ENCODE results near the gene IGSF3. TPM values are rescaled to one million over a fixed set of nuclear protein-coding genes. Genes with fewer than 3 reads are reported as not detected.

The IGSF3 gene
- total RNA-seq, 2 experiments from 2014 or later, result 0.08 to 0.22 TPM

- peaks cover 14% of the 10 kb centered on the region for H3K4me1 Mint-ChIP-seq (ENCODE audit: low read depth)
- no peak overlapping the region for H3K27ac ChIP-seq (ENCODE audit: low read depth in 1 of 2, low read length in 2 of 2)
- H3K27me3 Mint-ChIP-seq, result peaks cover 72% of the 10 kb centered on the region
- H3K9me3 Mint-ChIP-seq, result no peaks in the 10 kb centered on the region
- H3K27me3 ChIP-seq (ENCODE audit: control insufficient read depth in 1 of 2, insufficient read depth in 2 of 2, low read length in 2 of 2), result peaks cover 23 to 25% of the 10 kb centered on the region in 2 experiments
- H3K4me1 ChIP-seq (ENCODE audit: insufficient read depth, low read length), result peaks cover 16% of the 10 kb centered on the region
- H3K36me3 ChIP-seq (ENCODE audit: insufficient read depth, low read length), result no peaks in the 10 kb centered on the region
- POLR2A ChIA-PET, result no interaction called here
- intact Hi-C loops (cut with DNase I, micrococcal nuclease), result loop anchor here in 1 of 2 experiments (5.0 kb wide), 1 partner anchor 90 kb away; no protein-coding TSS in a partner anchor
- H3K27ac Mint-ChIP-seq, result no peak overlapping the region
- DNase-seq (no peak), ATAC-seq (ENCODE audit: poor library complexity) (peak; percentile 35)
- no peak for TF ChIP-seq CTCF (IDR thresholded peaks at IDR 0.05)
- CTCF ChIA-PET, result no interaction called here
- no peaks in the 10 kb centered on the region for H3K9me3 ChIP-seq (ENCODE audit: control insufficient read depth in 1 of 2, insufficient read depth in 1 of 2, low read length in 2 of 2)
- no peaks in the 10 kb centered on the region for H3K36me3 Mint-ChIP-seq (ENCODE audit: low read depth)
- peak overlapping the region; percentile 65 for H3K4me3 Mint-ChIP-seq
- H3K4me3 ChIP-seq (ENCODE audit: low read length), result peak overlapping the region; percentile 43
Observed at GRCh38 chr1:116667078-116667574, 407 bp downstream of the IGSF3 start.

- peak; percentile 15 for ATAC-seq (ENCODE audit: poor library complexity)
- peaks cover 16% of the 10 kb centered on the region for H3K4me1 ChIP-seq (ENCODE audit: insufficient read depth, low read length)
- H3K36me3 ChIP-seq (ENCODE audit: insufficient read depth, low read length), result no peaks in the 10 kb centered on the region
- H3K9me3 ChIP-seq (ENCODE audit: control insufficient read depth in 1 of 2, insufficient read depth in 1 of 2, low read length in 2 of 2), result no peaks in the 10 kb centered on the region
- TF ChIP-seq CTCF (IDR thresholded peaks at IDR 0.05), result no peak
- Mint-ChIP-seq H3K27ac (no peak overlapping the region), H3K9me3 (no peaks in the 10 kb centered on the region), H3K4me1 (ENCODE audit: low read depth) (peaks cover 14% of the 10 kb centered on the region), H3K36me3 (ENCODE audit: low read depth) (no peaks in the 10 kb centered on the region), H3K27me3 (peaks cover 72% of the 10 kb centered on the region), H3K4me3 (peak overlapping the region; percentile 66)
- POLR2A ChIA-PET, result no interaction called here
- peaks cover 23 to 25% of the 10 kb centered on the region in 2 experiments for H3K27me3 ChIP-seq (ENCODE audit: control insufficient read depth in 1 of 2, insufficient read depth in 2 of 2, low read length in 2 of 2)
- intact Hi-C loops (cut with DNase I, micrococcal nuclease), result loop anchor here in 1 of 2 experiments (5.0 kb wide), 1 partner anchor 89 kb away; no protein-coding TSS in a partner anchor
- H3K27ac ChIP-seq (ENCODE audit: low read depth in 1 of 2, low read length in 2 of 2), result no peak overlapping the region
- DNase-seq, result peak in 3 of 14 experiments; percentile 10 to 17 (median 16)
- H3K4me3 ChIP-seq (ENCODE audit: low read length), result peak overlapping the region; percentile 43
- CTCF ChIA-PET, result no interaction called here
Observed at GRCh38 chr1:116666187-116667077, 1.1 kb downstream of the IGSF3 start.

GRCh38 chr1:116664978-116665371, 2.6 kb downstream of the IGSF3 start:
- no peak for TF ChIP-seq CTCF (IDR thresholded peaks at IDR 0.05)
- Mint-ChIP-seq H3K9me3 (no peaks in the 10 kb centered on the region), H3K27me3 (peaks cover 64% of the 10 kb centered on the region), H3K27ac (no peak overlapping the region), H3K4me1 (ENCODE audit: low read depth) (peaks cover 14% of the 10 kb centered on the region), H3K36me3 (ENCODE audit: low read depth) (no peaks in the 10 kb centered on the region), H3K4me3 (peak overlapping the region; percentile 17)
- POLR2A ChIA-PET, result no interaction called here
- DNase-seq (no peak), ATAC-seq (ENCODE audit: poor library complexity) (no peak)
- CTCF ChIA-PET, result no interaction called here
- Histone ChIP-seq H3K9me3 (ENCODE audit: control insufficient read depth in 1 of 2, insufficient read depth in 1 of 2, low read length in 2 of 2) (no peaks in the 10 kb centered on the region), H3K4me1 (ENCODE audit: insufficient read depth, low read length) (peaks cover 16% of the 10 kb centered on the region), H3K36me3 (ENCODE audit: insufficient read depth, low read length) (no peaks in the 10 kb centered on the region), H3K27ac (ENCODE audit: low read depth in 1 of 2, low read length in 2 of 2) (no peak overlapping the region), H3K4me3 (ENCODE audit: low read length) (no peak overlapping the region), H3K27me3 (ENCODE audit: control insufficient read depth in 1 of 2, insufficient read depth in 2 of 2, low read length in 2 of 2) (peaks cover 23 to 25% of the 10 kb centered on the region in 2 experiments)
- intact Hi-C loops (cut with DNase I, micrococcal nuclease), result loop anchor here in 1 of 2 experiments (5.0 kb wide), 1 partner anchor 88 kb away; no protein-coding TSS in a partner anchor
